Activated CD4-positive, alpha-beta memory T cell treated with anti-CD3 and anti-CD28 coated beads, Interleukin-2, amount 10 ng/mL, durations not matched to agents 7 days and 5 days (primary cell): ENCODE results near the gene CDH4. TPM values are rescaled to one million over a fixed set of nuclear protein-coding genes. Genes with fewer than 3 reads are reported as not detected.

Source experiments
- CTCF ChIA-PET: fragments of 350-600 bp; sonication (Branson Sonifier 250); formaldehyde crosslinking; loops from one replicate; lab custom pipeline; 2021; ENCODE audit warnings: antibody characterized with exemption, inconsistent platforms; lab: Charles Lee
- POLR2A ChIA-PET: fragments of 350-600 bp; sonication (Branson Sonifier 250); formaldehyde crosslinking; loops from one replicate; lab custom pipeline; 2021; ENCODE audit warnings: antibody characterized with exemption; lab: Charles Lee
- DNase-seq: peaks from one replicate; pipeline ENCODE4 v3.0.0-alpha.2; 2020
- H3K27ac Mint-ChIP-seq: one replicate; pipeline ENCODE4 v1.8.0; 2021; ENCODE audit warnings: mild to moderate bottlenecking, mixed read lengths
- H3K27me3 Mint-ChIP-seq: one replicate; pipeline ENCODE4 v1.8.0; 2021; ENCODE audit warnings: mixed read lengths
- H3K36me3 Mint-ChIP-seq: one replicate; pipeline ENCODE4 v1.8.0; 2021; ENCODE audit warnings: low read depth, mixed read lengths
- H3K4me1 Mint-ChIP-seq: one replicate; pipeline ENCODE4 v1.8.0; 2021; ENCODE audit warnings: mixed read lengths
- H3K4me3 Mint-ChIP-seq: one replicate; pipeline ENCODE4 v1.8.0; 2021; ENCODE audit warnings: mild to moderate bottlenecking, mixed read lengths
- H3K9me3 Mint-ChIP-seq: one replicate; pipeline ENCODE4 v1.8.0; 2021; ENCODE audit warnings: mixed read lengths
- total RNA-seq, 2 experiments: library from RNA; stranded (reverse); gene quantifications; one replicate each; pipeline ENCODE4 v1.2.3, GENCODE V29; 2021

Gene CDH4
- total RNA-seq, 2 experiments from 2014 or later = 0.15 to 0.20 TPM

DNA sequence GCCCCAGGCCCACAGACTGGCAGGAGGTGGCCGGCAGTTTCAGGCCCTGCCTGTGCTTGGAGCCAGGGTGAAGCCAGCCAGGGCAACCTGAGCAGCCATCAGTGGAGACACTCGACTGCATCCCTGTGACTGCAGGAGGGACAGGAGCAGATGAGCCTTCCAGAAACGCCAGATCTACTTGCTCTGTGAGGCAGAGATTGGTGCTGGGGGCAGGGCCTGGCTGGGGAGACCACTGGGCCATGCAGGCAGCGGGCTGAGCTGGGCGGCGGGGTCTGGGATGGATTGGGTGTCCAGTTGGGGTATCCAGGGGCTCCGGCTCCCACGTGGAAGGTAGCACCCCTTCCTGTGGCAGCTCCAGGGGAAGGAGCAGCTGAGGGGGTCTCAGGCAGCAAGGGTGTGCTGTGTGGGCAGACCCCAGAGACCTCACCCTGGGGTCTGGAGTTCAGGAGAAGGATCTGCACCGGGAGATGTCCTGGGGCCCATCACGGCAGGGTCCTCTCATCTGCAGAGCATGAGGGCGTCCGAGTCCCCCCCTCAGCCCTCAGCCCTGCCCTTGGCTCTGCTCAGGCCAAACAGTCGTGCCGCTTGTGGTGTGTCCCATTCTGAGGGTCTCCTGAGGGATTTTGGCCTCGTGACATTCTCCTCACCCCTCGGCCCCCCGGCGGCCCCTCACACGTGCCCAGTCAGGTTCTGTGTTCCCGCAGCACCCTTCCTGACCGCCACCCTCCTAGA lies 478.7 kb downstream of the CDH4 start:
- ChIA-PET POLR2A (no interaction called here), CTCF (no interaction called here)
- DNase-seq = no peak
- H3K36me3 Mint-ChIP-seq = no peaks in the 10 kb centered on the region
- H3K9me3 Mint-ChIP-seq = no peaks in the 10 kb centered on the region
- no peaks in the 10 kb centered on the region for H3K27me3 Mint-ChIP-seq
- no peak overlapping the region for H3K4me3 Mint-ChIP-seq
- H3K4me1 Mint-ChIP-seq = no peaks in the 10 kb centered on the region
- no peak overlapping the region for H3K27ac Mint-ChIP-seq

GRCh38 chr20:61731363-61732181 lies 479.5 kb downstream of the CDH4 start:
- DNase-seq = no peak
- Mint-ChIP-seq H3K36me3 (no peaks in the 10 kb centered on the region), H3K27me3 (no peaks in the 10 kb centered on the region), H3K4me1 (no peaks in the 10 kb centered on the region), H3K9me3 (no peaks in the 10 kb centered on the region), H3K4me3 (no peak overlapping the region), H3K27ac (no peak overlapping the region)
- CTCF ChIA-PET = no interaction called here
- POLR2A ChIA-PET = no interaction called here

DNA sequence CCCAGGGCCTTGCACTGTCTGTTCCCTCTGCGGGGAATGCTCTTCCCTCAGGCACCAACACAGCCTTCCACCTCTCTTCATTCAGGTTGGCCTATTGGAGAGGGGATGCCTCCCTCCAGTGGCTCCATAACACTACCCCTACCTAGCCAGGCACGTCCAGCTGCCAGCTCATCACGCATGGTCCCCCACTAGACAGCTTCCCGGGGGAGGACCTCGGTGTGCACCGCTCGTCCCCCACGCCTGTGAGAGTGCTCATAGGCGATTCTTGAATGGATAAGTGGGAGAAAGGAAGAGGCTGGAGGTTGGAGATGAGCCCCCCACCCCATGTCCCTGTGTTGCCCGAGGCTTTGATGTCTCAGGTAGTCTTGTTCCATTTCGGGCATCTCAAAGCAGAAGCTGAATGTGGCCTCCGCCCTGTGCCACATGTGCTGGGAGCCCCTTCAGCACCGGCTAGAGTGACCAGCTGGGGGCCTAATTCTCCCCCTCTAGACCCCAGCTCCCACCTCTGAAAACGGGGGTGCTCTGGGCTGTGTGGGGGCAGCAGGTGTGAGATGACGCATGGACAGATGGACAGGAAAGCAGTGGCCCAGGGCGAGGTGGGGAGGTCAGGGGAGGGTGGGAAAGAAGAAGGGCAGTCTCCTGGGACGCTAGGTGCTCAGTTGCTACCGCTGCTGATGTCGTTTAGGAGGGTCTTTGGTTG lies 480.6 kb downstream of the CDH4 start:
- POLR2A ChIA-PET = no interaction called here
- H3K36me3 Mint-ChIP-seq = no peaks in the 10 kb centered on the region
- no peaks in the 10 kb centered on the region for H3K4me1 Mint-ChIP-seq
- H3K27me3 Mint-ChIP-seq = no peaks in the 10 kb centered on the region
- H3K4me3 Mint-ChIP-seq = no peak overlapping the region
- CTCF ChIA-PET = no interaction called here
- H3K27ac Mint-ChIP-seq = no peak overlapping the region
- H3K9me3 Mint-ChIP-seq = no peaks in the 10 kb centered on the region
- DNase-seq = no peak

DNA sequence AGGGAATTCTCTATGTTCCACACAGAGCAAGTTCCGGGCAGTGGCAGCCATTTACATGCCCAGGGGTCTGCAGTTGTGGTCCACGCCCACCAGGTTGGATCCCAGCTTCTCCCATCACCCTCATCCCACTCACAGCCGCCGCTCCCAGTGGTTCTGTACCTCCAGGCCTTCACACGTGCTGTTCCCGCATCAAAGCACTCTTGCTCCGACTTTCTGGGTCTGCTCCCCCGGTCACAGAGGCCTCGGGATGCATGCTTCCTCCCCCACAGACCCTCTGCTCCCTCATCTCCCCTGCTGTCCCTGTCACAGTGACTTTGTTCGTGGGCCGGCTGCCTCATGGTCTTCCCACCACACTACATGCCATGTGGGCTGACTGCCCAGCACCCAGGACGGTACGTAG lies 481.2 kb downstream of the CDH4 start:
- Mint-ChIP-seq H3K36me3 (no peaks in the 10 kb centered on the region), H3K27me3 (no peaks in the 10 kb centered on the region), H3K4me3 (no peak overlapping the region), H3K9me3 (no peaks in the 10 kb centered on the region), H3K4me1 (no peaks in the 10 kb centered on the region), H3K27ac (no peak overlapping the region)
- POLR2A ChIA-PET = no interaction called here
- CTCF ChIA-PET = no interaction called here
- no peak for DNase-seq

DNA sequence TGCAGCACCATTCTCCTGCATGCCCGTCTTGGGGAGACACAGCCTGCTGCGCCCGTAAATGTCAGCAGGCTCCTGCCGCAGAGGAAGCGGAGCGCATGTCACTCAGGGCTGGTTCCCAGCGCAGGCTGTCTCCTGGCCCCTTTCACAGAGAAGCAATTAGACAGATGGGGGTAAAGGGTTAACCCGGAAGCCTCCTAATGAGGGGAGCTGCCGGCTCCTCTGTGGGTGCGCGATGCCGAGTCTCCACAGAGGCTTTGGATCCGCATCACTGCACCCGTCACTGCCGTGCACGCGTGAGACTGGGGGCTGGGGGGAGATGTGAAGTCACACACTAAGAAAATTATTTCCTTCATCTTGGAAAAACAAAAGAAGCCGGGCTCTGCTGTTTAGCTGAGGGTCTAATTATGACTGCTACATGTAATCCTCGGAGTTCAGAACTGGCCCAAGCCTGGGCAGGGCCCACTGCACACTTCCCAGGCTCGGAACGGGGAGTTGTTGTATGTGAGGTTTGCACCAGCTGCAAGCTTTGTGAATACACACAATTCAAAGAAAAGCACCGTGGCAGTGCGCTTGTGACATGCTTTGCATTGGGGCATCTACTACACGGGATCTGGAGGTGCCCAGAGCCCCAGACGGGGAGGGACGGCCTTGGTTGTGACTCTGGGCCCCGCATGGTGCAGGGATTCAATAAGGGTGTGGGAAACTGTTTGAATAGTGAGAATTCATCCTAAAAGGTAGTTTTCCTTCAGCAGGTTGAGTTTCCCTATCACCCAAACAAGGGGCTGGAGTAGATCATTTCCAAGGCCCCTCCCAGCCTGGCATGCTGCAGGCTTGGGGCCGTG lies 482.1 kb downstream of the CDH4 start:
- no peaks in the 10 kb centered on the region for H3K27me3 Mint-ChIP-seq
- H3K4me3 Mint-ChIP-seq = no peak overlapping the region
- no peak for DNase-seq
- H3K36me3 Mint-ChIP-seq = no peaks in the 10 kb centered on the region
- CTCF ChIA-PET = no interaction called here
- H3K9me3 Mint-ChIP-seq = no peaks in the 10 kb centered on the region
- H3K4me1 Mint-ChIP-seq = no peaks in the 10 kb centered on the region
- POLR2A ChIA-PET = no interaction called here
- H3K27ac Mint-ChIP-seq = no peak overlapping the region

DNA sequence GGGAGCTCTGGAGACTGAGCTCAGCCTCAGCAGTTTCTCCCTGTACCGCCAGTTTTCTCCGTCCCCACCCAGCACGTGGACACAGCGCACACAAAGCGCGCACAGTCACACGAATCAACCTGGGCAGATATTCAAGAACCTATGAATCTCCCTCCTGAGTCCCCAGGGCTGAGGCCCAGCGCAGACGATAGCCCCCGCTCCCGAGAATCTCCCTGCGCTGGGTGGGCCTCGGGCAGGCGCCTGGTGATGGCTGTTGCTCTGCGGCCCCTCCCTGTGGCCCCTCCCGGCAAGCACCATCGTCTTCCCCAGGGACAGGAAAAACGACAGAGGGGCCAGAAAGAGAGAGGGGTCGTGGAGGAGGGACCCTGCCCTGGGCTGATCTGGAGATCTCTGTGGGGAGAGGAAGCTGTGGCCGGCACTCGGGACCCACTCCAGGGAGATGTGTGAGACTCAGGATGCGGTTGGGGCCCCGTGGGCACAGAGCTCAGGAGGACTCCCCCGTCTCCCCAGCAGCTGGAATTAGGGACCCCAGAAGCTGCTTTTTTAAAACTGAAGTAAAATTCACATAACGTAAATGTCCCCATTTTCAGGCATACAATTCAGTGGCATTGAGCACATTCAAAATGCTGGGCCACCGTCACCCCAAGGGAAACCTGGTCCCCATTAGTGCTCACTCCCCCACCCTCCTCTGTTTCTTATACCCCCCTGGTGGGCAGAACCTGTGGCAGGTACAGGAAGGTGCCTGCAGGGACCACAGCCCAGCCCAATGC lies 482.9 kb downstream of the CDH4 start:
- no peak for DNase-seq
- ChIA-PET POLR2A (no interaction called here), CTCF (no interaction called here)
- Mint-ChIP-seq H3K9me3 (no peaks in the 10 kb centered on the region), H3K27ac (no peak overlapping the region), H3K36me3 (no peaks in the 10 kb centered on the region), H3K4me1 (no peaks in the 10 kb centered on the region), H3K27me3 (no peaks in the 10 kb centered on the region), H3K4me3 (no peak overlapping the region)

DNA sequence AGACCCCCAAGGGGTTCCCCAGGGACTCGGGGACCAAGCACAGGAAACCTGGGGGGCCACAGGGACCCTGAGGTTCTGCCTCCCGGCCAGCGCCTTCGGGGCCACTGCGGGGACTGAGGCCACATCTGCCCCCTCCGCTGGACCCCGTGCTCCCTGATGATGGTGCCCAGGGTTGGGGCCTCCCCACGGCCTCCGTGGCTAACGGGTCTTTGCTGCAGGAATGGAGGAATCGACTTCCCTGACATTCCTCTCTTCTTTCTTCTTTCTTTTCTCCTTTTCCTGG lies 483.4 kb downstream of the CDH4 start:
- Mint-ChIP-seq H3K9me3 (no peaks in the 10 kb centered on the region), H3K27me3 (no peaks in the 10 kb centered on the region), H3K27ac (no peak overlapping the region), H3K4me3 (no peak overlapping the region), H3K4me1 (no peaks in the 10 kb centered on the region), H3K36me3 (no peaks in the 10 kb centered on the region)
- CTCF ChIA-PET = no interaction called here
- no peak for DNase-seq
- POLR2A ChIA-PET = no interaction called here

DNA sequence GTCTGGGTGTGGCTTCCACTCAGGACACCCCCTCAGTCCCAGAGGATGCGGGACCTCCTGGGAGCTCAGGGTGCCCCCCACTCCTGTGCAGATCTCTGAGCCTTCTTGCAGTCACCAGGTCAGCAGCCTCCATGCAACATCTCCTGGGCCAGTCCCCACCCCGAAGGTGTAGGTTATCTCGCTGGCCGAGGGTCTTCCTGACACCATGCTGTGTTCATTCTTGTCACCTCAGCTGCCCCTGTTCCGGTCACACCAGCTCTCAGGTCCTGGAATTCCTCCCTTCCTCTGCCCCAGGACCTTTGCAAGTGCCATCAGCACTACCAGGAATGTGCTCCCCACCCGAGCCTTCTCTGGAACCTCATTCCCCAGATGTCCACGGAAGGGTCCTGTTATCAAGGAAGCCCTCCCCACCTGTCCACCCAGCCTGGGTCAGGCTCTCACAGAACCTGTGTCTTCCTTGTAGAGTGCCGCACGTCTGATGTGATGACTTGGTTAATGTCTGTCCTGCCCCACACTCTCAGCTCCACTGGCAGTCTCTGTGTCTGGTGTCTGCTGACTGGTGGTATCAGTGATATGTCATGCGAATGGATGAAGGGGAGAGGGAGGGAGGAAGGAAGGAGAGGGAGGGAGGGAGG lies 484.1 kb downstream of the CDH4 start:
- ChIA-PET CTCF (no interaction called here), POLR2A (no interaction called here)
- Mint-ChIP-seq H3K27me3 (no peaks in the 10 kb centered on the region), H3K27ac (no peak overlapping the region), H3K36me3 (no peaks in the 10 kb centered on the region), H3K9me3 (no peaks in the 10 kb centered on the region), H3K4me1 (no peaks in the 10 kb centered on the region), H3K4me3 (no peak overlapping the region)
- no peak for DNase-seq

DNA sequence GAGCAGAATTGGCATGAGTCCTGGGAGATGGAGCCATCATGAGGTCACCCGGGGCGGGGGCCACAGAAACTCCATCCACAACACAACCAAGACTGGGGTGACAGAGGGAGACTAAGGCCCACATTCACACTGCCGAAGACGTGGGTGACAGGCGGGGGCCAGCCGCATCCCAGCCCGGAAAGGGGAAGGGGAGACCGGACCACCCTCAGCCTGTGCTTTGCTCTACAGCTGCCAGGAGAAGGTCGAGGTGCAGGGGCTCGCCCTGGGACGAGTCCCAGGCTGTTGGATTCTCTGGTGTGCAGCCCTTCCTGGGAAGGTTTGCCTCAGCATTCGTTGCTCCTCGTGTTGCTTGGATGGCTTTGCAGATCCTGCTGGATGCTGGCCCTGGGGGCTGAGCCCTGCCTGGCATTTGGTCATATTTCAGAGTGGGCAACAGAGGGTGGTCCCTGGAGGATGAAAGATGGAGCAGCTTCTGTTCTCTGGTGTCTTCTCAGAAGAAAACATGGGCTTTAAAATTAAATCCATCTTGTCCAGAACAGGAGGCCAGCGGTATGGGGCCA lies 484.8 kb downstream of the CDH4 start:
- Mint-ChIP-seq H3K36me3 (no peaks in the 10 kb centered on the region), H3K4me1 (no peaks in the 10 kb centered on the region), H3K9me3 (no peaks in the 10 kb centered on the region), H3K27me3 (no peaks in the 10 kb centered on the region), H3K27ac (no peak overlapping the region), H3K4me3 (no peak overlapping the region)
- no peak for DNase-seq
- ChIA-PET POLR2A (no interaction called here), CTCF (no interaction called here)

DNA sequence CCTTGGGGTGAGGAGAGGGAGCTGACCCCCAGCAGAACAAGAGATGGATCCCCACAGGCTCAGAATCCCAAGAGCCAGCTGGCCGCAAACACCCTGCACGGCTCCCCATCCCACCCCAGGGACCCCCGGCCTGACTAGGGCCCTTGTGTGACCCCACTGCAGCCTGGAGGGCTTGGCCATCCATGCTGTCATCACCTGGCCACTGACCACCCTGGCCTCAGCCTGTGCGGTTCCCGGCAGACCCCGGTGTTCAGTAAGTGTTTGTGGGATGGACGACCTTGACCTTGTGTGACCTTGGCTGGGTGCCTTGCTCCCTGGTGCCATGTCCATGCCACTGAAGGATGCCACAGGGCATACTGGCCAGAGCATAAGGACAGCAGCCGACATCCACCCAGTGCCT lies 485.3 kb downstream of the CDH4 start:
- Mint-ChIP-seq H3K27ac (no peak overlapping the region), H3K27me3 (no peaks in the 10 kb centered on the region), H3K4me1 (no peaks in the 10 kb centered on the region), H3K36me3 (no peaks in the 10 kb centered on the region), H3K9me3 (no peaks in the 10 kb centered on the region), H3K4me3 (no peak overlapping the region)
- CTCF ChIA-PET = no interaction called here
- POLR2A ChIA-PET = no interaction called here
- DNase-seq = no peak

GRCh38 chr20:61737812-61738443 lies 485.9 kb downstream of the CDH4 start:
- Mint-ChIP-seq H3K27ac (no peak overlapping the region), H3K4me1 (no peaks in the 10 kb centered on the region), H3K9me3 (no peaks in the 10 kb centered on the region), H3K27me3 (no peaks in the 10 kb centered on the region), H3K36me3 (no peaks in the 10 kb centered on the region), H3K4me3 (no peak overlapping the region)
- ChIA-PET POLR2A (no interaction called here), CTCF (no interaction called here)
- DNase-seq = no peak
